ENCODE data around the gene ARL13A.
"Not testable (repeated sequence)": the region's sequence is repeated elsewhere in the genome, so short reads cannot be mapped to it uniquely, and the experiment has no call there.

Gene ARL13A

DNA sequence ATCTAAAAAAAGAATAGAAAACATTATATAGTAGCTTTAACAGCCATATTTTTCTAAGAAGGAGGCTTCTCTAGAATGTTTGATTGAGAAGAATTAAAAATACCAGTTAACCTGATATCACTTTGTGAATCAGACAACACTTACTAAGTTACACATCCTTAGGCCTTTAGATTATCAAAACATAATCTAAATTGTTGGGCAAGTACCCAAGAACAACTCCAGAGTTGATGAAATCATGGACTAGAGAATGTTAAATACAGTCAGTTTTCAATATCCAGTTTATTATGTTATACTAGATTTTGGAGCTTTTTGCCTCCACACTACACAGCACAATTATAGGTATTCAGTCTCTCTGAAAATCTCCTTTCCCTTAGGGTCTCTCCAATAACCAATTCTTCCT, 39.6 kb downstream of the ARL13A start:
- Histone ChIP-seq H3K79me2 (ENCODE audit: insufficient read depth, low read depth) (no peaks in the 10 kb centered on the region), H3K4me3 (IDR thresholded peaks at IDR 0.05; ENCODE audit: insufficient read depth, low read depth, low read length) (no peak overlapping the region), H3K36me3 (ENCODE audit: insufficient read depth) (no peaks in the 10 kb centered on the region), H3K9ac (no peak overlapping the region), H3K27me3 (ENCODE audit: insufficient read depth, low read depth) (no peaks in the 10 kb centered on the region), H3K27ac (no peak overlapping the region), H4K20me1 (ENCODE audit: insufficient read depth) (no peaks in the 10 kb centered on the region), H3K4me1 (ENCODE audit: low read depth, poor library complexity, severe bottlenecking) (no peaks in the 10 kb centered on the region), H3K4me2 (no peak overlapping the region), H2AFZ (ENCODE audit: low read depth) (no peak overlapping the region)
- TF ChIP-seq, protein P1, sequence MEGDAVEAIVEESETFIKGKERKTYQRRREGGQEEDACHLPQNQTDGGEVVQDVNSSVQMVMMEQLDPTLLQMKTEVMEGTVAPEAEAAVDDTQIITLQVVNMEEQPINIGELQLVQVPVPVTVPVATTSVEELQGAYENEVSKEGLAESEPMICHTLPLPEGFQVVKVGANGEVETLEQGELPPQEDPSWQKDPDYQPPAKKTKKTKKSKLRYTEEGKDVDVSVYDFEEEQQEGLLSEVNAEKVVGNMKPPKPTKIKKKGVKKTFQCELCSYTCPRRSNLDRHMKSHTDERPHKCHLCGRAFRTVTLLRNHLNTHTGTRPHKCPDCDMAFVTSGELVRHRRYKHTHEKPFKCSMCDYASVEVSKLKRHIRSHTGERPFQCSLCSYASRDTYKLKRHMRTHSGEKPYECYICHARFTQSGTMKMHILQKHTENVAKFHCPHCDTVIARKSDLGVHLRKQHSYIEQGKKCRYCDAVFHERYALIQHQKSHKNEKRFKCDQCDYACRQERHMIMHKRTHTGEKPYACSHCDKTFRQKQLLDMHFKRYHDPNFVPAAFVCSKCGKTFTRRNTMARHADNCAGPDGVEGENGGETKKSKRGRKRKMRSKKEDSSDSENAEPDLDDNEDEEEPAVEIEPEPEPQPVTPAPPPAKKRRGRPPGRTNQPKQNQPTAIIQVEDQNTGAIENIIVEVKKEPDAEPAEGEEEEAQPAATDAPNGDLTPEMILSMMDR (conservative IDR thresholded peaks at IDR 0.05; ENCODE audit: low read depth, low read length), result no peak

DNA sequence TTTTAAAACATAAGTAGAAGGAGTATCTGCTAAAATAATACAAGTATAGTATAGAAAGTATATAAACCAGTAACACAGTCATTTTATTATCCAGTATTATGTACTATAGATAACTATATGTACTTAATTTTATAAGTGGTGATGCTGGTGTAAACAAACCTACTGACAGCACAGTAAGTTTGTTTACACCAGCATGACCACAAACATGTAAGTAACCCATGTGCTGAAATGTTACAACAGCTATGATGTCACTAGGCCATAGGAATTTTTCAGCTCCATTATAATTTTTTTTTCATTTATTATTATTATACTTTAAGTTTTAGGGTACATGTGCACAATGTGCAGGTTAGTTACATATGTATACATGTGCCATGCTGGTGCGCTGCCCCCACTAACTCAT, 42.5 kb downstream of the ARL13A start:
- H3K79me2 ChIP-seq (ENCODE audit: insufficient read depth, low read depth); H2AFZ ChIP-seq (ENCODE audit: low read depth); H3K27ac ChIP-seq; H4K20me1 ChIP-seq (ENCODE audit: insufficient read depth); H3K4me1 ChIP-seq (ENCODE audit: low read depth, poor library complexity, severe bottlenecking); H3K36me3 ChIP-seq (ENCODE audit: insufficient read depth); H3K4me3 ChIP-seq (IDR thresholded peaks at IDR 0.05; ENCODE audit: insufficient read depth, low read depth, low read length); H3K27me3 ChIP-seq (ENCODE audit: insufficient read depth, low read depth); H3K9ac ChIP-seq; H3K4me2 ChIP-seq: not testable (repeated sequence)

DNA sequence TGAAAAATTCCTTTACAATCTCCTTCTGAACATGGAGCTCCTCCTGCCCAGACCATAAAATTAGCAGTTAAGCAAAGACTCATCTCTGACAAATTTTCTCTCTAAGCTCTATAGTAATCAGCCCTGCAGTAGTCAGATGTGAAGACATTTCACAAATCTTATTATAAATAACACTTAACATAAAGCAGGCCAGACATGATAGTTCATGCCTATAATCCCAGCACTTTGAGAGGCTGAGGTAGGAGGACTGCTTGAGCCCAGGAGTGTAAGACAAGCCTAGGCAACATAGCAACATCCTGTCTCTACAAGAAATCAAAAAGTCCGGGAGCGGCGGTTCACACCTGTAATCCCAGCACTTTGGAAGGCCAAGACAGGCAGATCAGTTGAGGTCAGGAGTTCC, 52.5 kb downstream of the ARL13A start:
- Histone ChIP-seq H3K4me2 (no peak overlapping the region), H4K20me1 (ENCODE audit: insufficient read depth) (no peaks in the 10 kb centered on the region), H3K4me1 (ENCODE audit: low read depth, poor library complexity, severe bottlenecking) (no peaks in the 10 kb centered on the region), H3K4me3 (IDR thresholded peaks at IDR 0.05; ENCODE audit: insufficient read depth, low read depth, low read length) (no peak overlapping the region), H3K27me3 (ENCODE audit: insufficient read depth, low read depth) (no peaks in the 10 kb centered on the region), H3K79me2 (ENCODE audit: insufficient read depth, low read depth) (no peaks in the 10 kb centered on the region), H3K36me3 (ENCODE audit: insufficient read depth) (no peaks in the 10 kb centered on the region), H2AFZ (ENCODE audit: low read depth) (no peak overlapping the region), H3K9ac (no peak overlapping the region), H3K27ac (no peak overlapping the region)
- TF ChIP-seq, protein P1 (conservative IDR thresholded peaks at IDR 0.05; ENCODE audit: low read depth, low read length), result no peak

DNA sequence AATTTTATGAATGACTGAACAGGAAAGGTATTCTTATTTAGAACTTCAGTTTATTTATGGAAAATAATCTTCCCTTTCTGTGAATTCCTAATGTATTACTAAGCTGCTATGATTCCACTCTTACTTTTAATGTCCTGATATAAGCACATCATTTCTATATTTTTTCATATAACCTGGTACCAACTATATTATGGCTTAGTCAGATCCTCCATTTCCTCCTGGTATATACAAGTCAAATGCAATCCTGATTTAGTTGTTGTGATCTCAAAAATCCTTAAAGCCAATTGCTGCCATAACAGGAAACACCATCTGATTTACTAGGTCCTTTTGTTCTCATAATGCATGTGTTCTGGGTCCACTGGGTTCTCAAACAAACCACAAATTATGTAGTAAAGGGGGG, 55.6 kb downstream of the ARL13A start:
- TF ChIP-seq, protein P1 (conservative IDR thresholded peaks at IDR 0.05; ENCODE audit: low read depth, low read length), result no peak
- Histone ChIP-seq H3K4me2 (no peak overlapping the region), H3K4me3 (IDR thresholded peaks at IDR 0.05; ENCODE audit: insufficient read depth, low read depth, low read length) (no peak overlapping the region), H3K27ac (no peak overlapping the region), H3K9ac (no peak overlapping the region), H2AFZ (ENCODE audit: low read depth) (no peak overlapping the region), H3K27me3 (ENCODE audit: insufficient read depth, low read depth) (no peaks in the 10 kb centered on the region), H3K36me3 (ENCODE audit: insufficient read depth) (no peaks in the 10 kb centered on the region), H3K4me1 (ENCODE audit: low read depth, poor library complexity, severe bottlenecking) (no peaks in the 10 kb centered on the region), H3K79me2 (ENCODE audit: insufficient read depth, low read depth) (no peaks in the 10 kb centered on the region), H4K20me1 (ENCODE audit: insufficient read depth) (no peaks in the 10 kb centered on the region)

DNA sequence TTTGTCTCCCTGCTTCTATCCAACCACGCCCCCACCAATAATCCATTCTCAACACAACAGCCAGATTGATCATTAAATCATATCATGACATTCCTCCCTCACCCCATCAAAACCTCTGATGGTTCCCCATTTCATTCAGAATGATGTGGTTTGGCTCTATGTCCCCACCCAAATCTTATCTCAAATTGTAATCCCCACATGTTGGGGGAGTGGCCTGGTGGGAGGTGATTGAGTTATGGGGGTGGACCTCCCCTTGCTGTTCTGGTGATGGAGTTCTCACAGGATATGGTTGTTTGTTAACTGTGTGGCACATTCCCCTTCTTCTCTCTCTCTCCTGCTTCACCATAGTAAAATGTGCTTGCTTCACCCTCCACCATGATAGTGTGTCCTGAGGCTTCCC, 59.1 kb downstream of the ARL13A start:
- Histone ChIP-seq H3K9ac (no peak overlapping the region), H3K27me3 (ENCODE audit: insufficient read depth, low read depth) (no peaks in the 10 kb centered on the region), H3K4me1 (ENCODE audit: low read depth, poor library complexity, severe bottlenecking) (no peaks in the 10 kb centered on the region), H2AFZ (ENCODE audit: low read depth) (no peak overlapping the region), H3K36me3 (ENCODE audit: insufficient read depth) (no peaks in the 10 kb centered on the region), H3K79me2 (ENCODE audit: insufficient read depth, low read depth) (no peaks in the 10 kb centered on the region), H3K27ac (no peak overlapping the region), H4K20me1 (ENCODE audit: insufficient read depth) (no peaks in the 10 kb centered on the region), H3K4me3 (IDR thresholded peaks at IDR 0.05; ENCODE audit: insufficient read depth, low read depth, low read length) (no peak overlapping the region), H3K4me2 (no peak overlapping the region)
- TF ChIP-seq, protein P1 (conservative IDR thresholded peaks at IDR 0.05; ENCODE audit: low read depth, low read length), result no peak

Measured in KMS-11 (cell line).